GM23338 (cell line): ENCODE data around the gene MAST3. TPM values are rescaled to one million over a fixed set of nuclear protein-coding genes. Genes with fewer than 3 reads are reported as not detected.

Experiments used
- ATAC-seq: fragments of 200-7000 bp; cut with Tn5 transposase; 3 replicates; pipeline ENCODE4 v1.9.1; 2020
- DNase-seq: peaks from one replicate; pipeline ENCODE4 v3.0.0-alpha.2; 2015; ENCODE audit warnings: low spot score
- H2AFZ ChIP-seq: fragments of 200-600 bp; sonication (generic); 2 replicates; pipeline ENCODE4 v1.8.0; 2016; ENCODE audit warnings: antibody characterized with exemption, mild to moderate bottlenecking, moderate library complexity
- H3F3A ChIP-seq: fragments of 200-600 bp; sonication (generic); replicated peaks from 2 replicates; pipeline ENCODE4 v1.8.0; 2017; ENCODE audit warnings: antibody characterized with exemption, mixed run types, low read depth
- H3K27ac ChIP-seq: fragments of 200-600 bp; sonication (generic); 2 replicates; pipeline ENCODE4 v1.6.1; 2016; ENCODE audit warnings: low read depth
- H3K27me3 ChIP-seq: fragments of 200-600 bp; sonication (generic); 2 replicates; pipeline ENCODE4 v1.8.0; 2016; ENCODE audit warnings: mild to moderate bottlenecking, mixed run types, moderate library complexity; ENCODE audit not compliant: insufficient read depth
- H3K36me3 ChIP-seq: fragments of 200-600 bp; sonication (generic); 2 replicates; pipeline ENCODE4 v1.8.0; 2016; ENCODE audit warnings: mild to moderate bottlenecking; ENCODE audit not compliant: insufficient read depth
- H3K4me1 ChIP-seq: fragments of 200-600 bp; sonication (generic); 2 replicates; pipeline ENCODE4 v1.8.0; 2016; ENCODE audit warnings: mild to moderate bottlenecking, moderate library complexity; ENCODE audit not compliant: insufficient read depth
- H3K4me2 ChIP-seq: fragments of 200-600 bp; sonication (generic); 2 replicates; pipeline ENCODE4 v1.7.1; 2017; ENCODE audit warnings: mixed run types
- H3K4me3 ChIP-seq: fragments of 200-600 bp; sonication (generic); 2 replicates; pipeline ENCODE4 v1.6.1; 2016; ENCODE audit warnings: mixed run types
- H3K79me2 ChIP-seq: fragments of 200-600 bp; sonication (generic); replicated peaks from 2 replicates; pipeline ENCODE4 v1.8.0; 2017; ENCODE audit warnings: mild to moderate bottlenecking; ENCODE audit not compliant: insufficient read depth
- H3K9me2 ChIP-seq: fragments of 200-600 bp; sonication (generic); 2 replicates; pipeline ENCODE4 v1.8.0; 2017; ENCODE audit not compliant: insufficient read depth
- H4K20me1 ChIP-seq: fragments of 200-600 bp; sonication (generic); replicated peaks from 2 replicates; pipeline ENCODE4 v1.8.0; 2017; ENCODE audit warnings: mild to moderate bottlenecking; ENCODE audit not compliant: insufficient read depth
- H3K27ac Mint-ChIP-seq: 2 replicates; pipeline ENCODE4 v1.8.0; 2020; ENCODE audit warnings: inconsistent platforms, mild to moderate bottlenecking, moderate library complexity, mixed read lengths
- H3K27me3 Mint-ChIP-seq: 3 replicates; pipeline ENCODE4 v1.8.0; 2022; ENCODE audit warnings: low read depth, mild to moderate bottlenecking, moderate library complexity, mixed read lengths, inconsistent platforms; ENCODE audit not compliant: insufficient read depth, poor library complexity
- H3K36me3 Mint-ChIP-seq: 3 replicates; pipeline ENCODE4 v1.8.0; 2021; ENCODE audit warnings: low read depth, mild to moderate bottlenecking, inconsistent platforms, moderate library complexity, mixed read lengths
- H3K4me1 Mint-ChIP-seq: 3 replicates; pipeline ENCODE4 v1.8.0; 2020; ENCODE audit warnings: mild to moderate bottlenecking, inconsistent platforms, mixed read lengths
- H3K4me3 Mint-ChIP-seq: 3 replicates; pipeline ENCODE4 v1.8.0; 2021; ENCODE audit warnings: moderate library complexity, mild to moderate bottlenecking, inconsistent platforms, mixed read lengths
- H3K9me3 Mint-ChIP-seq: 3 replicates; pipeline ENCODE4 v1.8.0; 2020; ENCODE audit warnings: moderate library complexity, mild to moderate bottlenecking, inconsistent platforms, mixed read lengths
- CREB1 ChIP-seq: fragments of 250-450 bp; sonication (Bioruptor Pico); IDR thresholded peaks from 2 replicates; pipeline ENCODE4 v1.5.0; 2020; ENCODE audit warnings: low read depth, mild to moderate bottlenecking, moderate library complexity
- CTCF ChIP-seq, 2 experiments: fragments of 200-600 bp in 1 of 2; sonication (generic) in 1 of 2; conservative IDR thresholded peaks; 2 replicates each; pipeline versions ENCODE4 v1.5.1 to v1.6.1; 2016 to 2017; ENCODE audit warnings: antibody characterized with exemption in 2 of 2, low read depth in 2 of 2, mild to moderate bottlenecking in 2 of 2, moderate library complexity in 1 of 2
- ETS1 ChIP-seq: IDR thresholded peaks from 2 replicates; pipeline ENCODE4 v1.6.1; 2016; ENCODE audit warnings: antibody characterized with exemption
- EZH2 ChIP-seq: fragments of 200-600 bp; sonication (generic); IDR thresholded peaks from one replicate; pipeline ENCODE4 v1.8.0; 2017; ENCODE audit warnings: antibody characterized with exemption, mild to moderate bottlenecking, low read depth; ENCODE audit not compliant: unreplicated experiment
- EZH2phosphoT487 ChIP-seq: fragments of 200-600 bp; sonication (generic); IDR thresholded peaks from one replicate; pipeline ENCODE4 v1.8.1; 2018; ENCODE audit warnings: antibody characterized with exemption; ENCODE audit not compliant: unreplicated experiment
- JUNB ChIP-seq: IDR thresholded peaks from one replicate; pipeline ENCODE4 v1.6.1; 2016; ENCODE audit warnings: antibody characterized with exemption; ENCODE audit not compliant: unreplicated experiment
- REST ChIP-seq: IDR thresholded peaks from one replicate; pipeline ENCODE4 v1.6.1; 2018; ENCODE audit warnings: antibody characterized with exemption; ENCODE audit not compliant: unreplicated experiment
- STAT1 ChIP-seq: IDR thresholded peaks from one replicate; pipeline ENCODE4 v1.6.1; 2016; ENCODE audit warnings: antibody characterized with exemption; ENCODE audit not compliant: unreplicated experiment
- ZNF114 ChIP-seq: fragments of 250-450 bp; sonication (Bioruptor Pico); IDR thresholded peaks from 2 replicates; pipeline ENCODE4 v1.5.0; 2020; ENCODE audit warnings: mild to moderate bottlenecking, moderate library complexity
- ZNF331 ChIP-seq: fragments of 250-450 bp; sonication (Bioruptor Pico); IDR thresholded peaks from 2 replicates; pipeline ENCODE4 v1.5.0; 2020; ENCODE audit warnings: low read depth, mild to moderate bottlenecking, moderate library complexity
- polyA plus RNA-seq: library from polyadenylated mRNA; unstranded; fragments of >200 nt; fragmentation: Nextera tagmentation; extraction: Ambion mirVana; gene quantifications from 2 replicates; pipeline ENCODE4 v1.2.1, GENCODE V29; 2016
- total RNA-seq: library from RNA; depleted of rRNA; stranded (reverse); fragments of >200 nt; shearing (Covaris generic); gene quantifications from 2 replicates; pipeline ENCODE4 v1.2.3, GENCODE V29; 2014

The MAST3 gene
- total and polyA plus RNA-seq, 2 experiments from 2014 or later, result 5.6 to 8.8 TPM

DNA sequence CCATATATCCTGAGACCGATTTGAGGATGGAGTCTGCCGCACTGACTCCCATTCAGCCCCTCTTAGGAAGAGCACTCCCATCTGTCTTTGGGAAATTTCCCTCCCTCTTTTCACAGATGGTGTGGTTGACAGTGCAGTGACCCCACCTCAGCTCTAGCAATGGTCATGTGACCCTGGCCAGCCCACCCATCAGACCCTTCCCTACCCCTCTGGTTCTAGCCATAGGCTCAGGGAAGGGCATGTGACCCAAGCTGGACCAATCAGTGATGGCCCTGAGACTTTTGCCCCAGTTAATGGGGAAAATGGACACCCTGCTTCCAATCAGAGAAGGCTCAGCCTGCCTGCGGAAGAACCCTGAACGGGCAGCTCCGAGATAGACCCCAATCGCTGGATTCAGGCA is 37.1 kb upstream of the MAST3 start:
- no peaks in the 10 kb centered on the region for H3K79me2 ChIP-seq
- H3K4me1 ChIP-seq, result no peaks in the 10 kb centered on the region
- no peaks in the 10 kb centered on the region for H3K27me3 ChIP-seq
- no peak overlapping the region for H3K4me2 ChIP-seq
- no peak overlapping the region for H3K4me3 ChIP-seq
- TF ChIP-seq REST (no peak), STAT1 (no peak), CTCF (conservative IDR thresholded peaks at IDR 0.05; ENCODE audit: low read depth in 2 of 2) (no peak), CREB1 (CRISPR knock-in tag) (no peak), ETS1 (no peak), EZH2phosphoT487 (no peak), EZH2 (no peak), ZNF114 (CRISPR knock-in tag) (no peak), JUNB (no peak), ZNF331 (CRISPR knock-in tag) (no peak)
- no peaks in the 10 kb centered on the region for H3K36me3 ChIP-seq
- H3K27ac Mint-ChIP-seq, result no peak overlapping the region
- 0 out of 3 replicates have a peak, but pooled peaks cover 2% of the 10 kb centered on the region for H3K4me1 Mint-ChIP-seq
- H3K27ac ChIP-seq, result no peak overlapping the region
- 0 out of 2 replicates have a peak, but pooled peaks cover 5% of the 10 kb centered on the region for H3F3A ChIP-seq
- peaks cover 20% of the 10 kb centered on the region for H3K27me3 Mint-ChIP-seq
- no peaks in the 10 kb centered on the region for H4K20me1 ChIP-seq
- ATAC-seq (no peak), DNase-seq (peak; percentile 41)
- H3K4me3 Mint-ChIP-seq, result no peak overlapping the region
- H2AFZ ChIP-seq, result 0 out of 2 replicates have a peak overlapping the region, but pooled peaks have one; percentile 78
- no peaks in the 10 kb centered on the region for H3K36me3 Mint-ChIP-seq
- no peaks in the 10 kb centered on the region for H3K9me3 Mint-ChIP-seq
- no peaks in the 10 kb centered on the region for H3K9me2 ChIP-seq
